ENCODE measurements around the gene CXXC5.

GRCh38 chr5:139637438-139638089, 10.6 kb upstream of the CXXC5 start:
- TF ChIP-seq CTCF (conservative IDR thresholded peaks at IDR 0.05; ENCODE audit: low read depth, low read length) = peak; percentile 43
- no peak for TF ChIP-seq EZH2 (IDR thresholded peaks at IDR 0.05; ENCODE audit: borderline replicate concordance, low read depth, low read length, poor library complexity, severe bottlenecking)
